Measurements from ENCODE around the gene CREB3L2.
"Not testable (repeated sequence)": the region's sequence is repeated elsewhere in the genome, so short reads cannot be mapped to it uniquely, and the experiment has no call there.

CREB3L2 gene

GRCh38 chr7:137928626-137929025, 73.3 kb downstream of the CREB3L2 start:
- DNase-seq: no peak

- DNase-seq: no peak
Observed at GRCh38 chr7:137927386-137927785, 74.5 kb downstream of the CREB3L2 start.

- not testable (repeated sequence) for DNase-seq
Observed at GRCh38 chr7:137926206-137926605, 75.7 kb downstream of the CREB3L2 start.

- DNase-seq: no peak
Observed at GRCh38 chr7:137925754-137926153, 76.1 kb downstream of the CREB3L2 start.

- no peak for DNase-seq
Observed at GRCh38 chr7:137925091-137925490, 76.8 kb downstream of the CREB3L2 start.

GRCh38 chr7:137923380-137923779, 78.5 kb downstream of the CREB3L2 start:
- DNase-seq: no peak

GRCh38 chr7:137920637-137921399, 81.1 kb downstream of the CREB3L2 start:
- no peak for DNase-seq

GRCh38 chr7:137919987-137920386, 81.9 kb downstream of the CREB3L2 start:
- DNase-seq: no peak

- DNase-seq: no peak
Observed at GRCh38 chr7:137916980-137917645, 84.8 kb downstream of the CREB3L2 start.

- DNase-seq: no peak
Observed at GRCh38 chr7:137916564-137916963, 85.3 kb downstream of the CREB3L2 start.

- no peak for DNase-seq
Observed at GRCh38 chr7:137915266-137915665, 86.6 kb downstream of the CREB3L2 start.

GRCh38 chr7:137913985-137914384, 87.9 kb downstream of the CREB3L2 start:
- no peak for DNase-seq

- no peak for DNase-seq
Observed at GRCh38 chr7:137909042-137909441, 92.8 kb downstream of the CREB3L2 start.

GRCh38 chr7:137908106-137908505, 93.8 kb downstream of the CREB3L2 start:
- DNase-seq: no peak

GRCh38 chr7:137906636-137907035, 95.2 kb downstream of the CREB3L2 start:
- not testable (repeated sequence) for DNase-seq

- DNase-seq: no peak
Observed at GRCh38 chr7:137904833-137905232, 97.1 kb downstream of the CREB3L2 start.

GRCh38 chr7:137903382-137904169, 98.3 kb downstream of the CREB3L2 start:
- peak; percentile 77 for DNase-seq

GRCh38 chr7:137900137-137900536, 101.7 kb downstream of the CREB3L2 start:
- no peak for DNase-seq

- peak; percentile 70 for DNase-seq
Observed at GRCh38 chr7:137898839-137899721, 102.8 kb downstream of the CREB3L2 start.

GRCh38 chr7:137895301-137896221, 106.3 kb downstream of the CREB3L2 start:
- no peak for DNase-seq

GRCh38 chr7:137893143-137893742, 108.6 kb downstream of the CREB3L2 start:
- no peak for DNase-seq

Measured in NCI-H2107 (cell line).